GM19463 (cell line): ENCODE measurements around the gene PGP.

Experiments
- ATAC-seq: cut with Tn5 transposase; IDR thresholded peaks from one replicate; pipeline ENCODE4 v1.9.1; 2021; ENCODE audit warnings: mild to moderate bottlenecking, moderate library complexity; ENCODE audit not compliant: unreplicated experiment

Gene PGP

DNA sequence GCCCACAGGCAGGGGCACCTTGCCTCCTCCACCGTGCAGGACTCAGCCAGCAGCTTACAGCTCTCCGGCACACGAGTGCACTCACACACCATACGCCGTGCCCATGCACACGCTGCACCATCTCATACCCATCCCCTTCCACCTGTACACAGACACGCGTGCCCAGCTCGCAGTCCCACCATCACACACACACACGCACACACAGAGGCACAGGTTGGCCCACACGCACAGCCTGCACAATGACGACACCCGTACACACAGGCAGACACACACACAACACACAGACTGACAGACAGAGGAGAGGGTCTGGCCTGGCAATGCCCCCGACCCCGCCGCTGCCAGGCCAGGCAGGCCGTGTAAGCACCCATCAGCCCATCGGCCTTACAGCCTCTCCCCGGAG is 30.3 kb downstream of the PGP start:
- no peak for ATAC-seq

DNA sequence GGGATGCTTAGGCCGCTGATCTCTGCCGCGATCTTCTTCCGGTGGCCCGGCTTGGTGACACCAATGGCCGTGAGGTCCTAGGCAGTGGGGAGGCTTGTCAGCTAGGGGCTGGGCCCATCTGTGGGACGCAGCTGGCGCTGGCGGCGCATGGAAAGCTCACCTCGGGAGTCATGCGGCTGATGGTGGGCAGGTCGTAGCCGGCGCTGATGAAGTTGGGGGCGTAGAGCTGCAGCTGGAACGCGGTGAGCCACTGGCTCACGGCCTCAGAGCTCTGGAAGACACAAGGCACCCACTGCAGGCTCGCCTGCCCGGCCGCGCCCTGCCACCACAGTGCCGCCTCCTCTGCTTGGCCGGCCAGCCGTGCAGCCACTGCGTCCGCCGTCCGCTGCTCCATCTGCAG is 31.0 kb downstream of the PGP start:
- no peak for ATAC-seq

DNA sequence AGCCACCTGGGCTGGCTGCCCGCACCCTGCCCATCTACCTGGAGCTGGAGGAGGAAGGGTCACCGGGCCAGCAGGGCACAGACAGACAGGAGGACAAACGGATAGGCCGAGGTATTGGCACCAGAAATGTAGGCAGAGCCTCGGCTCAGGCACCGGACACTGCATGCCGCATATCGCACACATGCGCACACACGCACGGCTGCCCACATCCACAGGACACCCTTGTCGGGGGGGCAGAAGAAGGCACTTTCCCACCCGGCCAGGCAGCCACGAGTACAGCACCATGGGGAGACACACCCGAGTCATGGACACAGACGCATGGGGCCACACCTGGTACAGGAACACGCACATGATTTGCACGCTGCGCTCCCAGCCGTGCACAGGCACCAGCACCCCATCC is 32.7 kb downstream of the PGP start:
- ATAC-seq, result no peak

DNA sequence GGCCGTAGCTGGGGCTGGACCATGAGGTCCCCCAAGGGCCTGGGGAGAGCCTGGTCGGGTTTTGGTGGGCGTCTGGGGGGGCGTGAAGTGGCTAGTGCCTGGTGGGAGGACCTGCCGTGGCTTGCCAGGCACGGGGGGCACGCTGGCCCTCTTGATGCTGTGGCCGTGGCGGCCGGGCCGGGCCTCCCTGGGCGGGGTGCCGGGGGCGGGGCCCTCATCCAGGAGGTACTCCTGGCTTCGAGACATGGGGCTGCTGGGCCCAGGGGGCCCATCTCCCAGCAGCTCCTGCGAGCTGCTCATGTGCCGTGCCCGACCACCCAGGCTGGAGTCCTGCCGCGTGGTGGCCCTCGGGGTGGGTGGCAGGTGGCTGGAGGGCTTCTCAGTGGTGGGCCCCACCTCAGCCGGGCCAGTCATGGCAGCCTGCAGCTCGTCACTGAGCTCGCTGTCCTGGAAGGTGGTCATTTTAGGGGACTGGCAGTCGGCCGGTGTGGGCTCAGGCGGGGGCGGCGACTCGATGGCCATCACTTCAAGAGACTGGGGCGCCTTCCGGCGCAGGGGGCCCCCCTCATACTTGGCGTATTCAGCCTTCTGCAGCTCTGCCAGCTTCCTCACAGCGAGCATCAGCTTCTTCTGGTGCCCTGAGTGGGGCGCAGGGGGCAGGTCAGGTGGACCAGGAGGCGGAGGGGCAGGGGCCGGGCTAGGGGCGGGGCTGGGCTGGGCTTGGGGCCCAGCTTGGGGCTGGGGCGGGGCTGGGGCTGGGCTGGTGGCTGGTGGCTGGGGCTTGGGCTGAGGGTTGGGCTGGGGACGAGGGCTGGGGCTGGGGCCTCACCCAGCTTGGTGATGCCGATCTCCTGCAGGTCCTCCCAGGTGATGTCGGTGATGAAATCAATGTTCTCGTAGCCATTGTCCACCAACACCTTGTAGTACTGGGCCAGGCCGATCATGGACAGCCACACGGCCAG is 33.4 kb downstream of the PGP start:
- ATAC-seq, result no peak

DNA sequence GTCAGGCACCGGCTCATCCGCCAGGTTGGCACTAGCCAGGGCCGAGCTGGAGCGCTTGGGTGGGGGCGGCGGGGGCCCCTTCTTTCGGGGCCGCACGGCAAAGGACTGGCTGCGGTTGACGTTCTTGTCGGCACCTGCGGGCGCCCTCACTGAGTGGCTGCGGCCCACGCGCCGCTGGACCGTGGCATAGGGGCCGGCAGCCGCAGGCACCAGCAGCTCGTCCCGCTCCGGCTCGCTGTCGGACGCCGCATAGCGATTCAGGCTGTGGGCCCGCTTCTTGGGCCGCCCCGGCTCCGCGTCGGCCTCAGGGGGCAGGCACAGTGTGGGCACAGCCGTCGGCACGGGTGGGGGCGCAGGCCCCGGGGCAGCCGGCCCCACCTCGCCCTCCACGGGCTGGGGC is 34.2 kb downstream of the PGP start:
- no peak for ATAC-seq

DNA sequence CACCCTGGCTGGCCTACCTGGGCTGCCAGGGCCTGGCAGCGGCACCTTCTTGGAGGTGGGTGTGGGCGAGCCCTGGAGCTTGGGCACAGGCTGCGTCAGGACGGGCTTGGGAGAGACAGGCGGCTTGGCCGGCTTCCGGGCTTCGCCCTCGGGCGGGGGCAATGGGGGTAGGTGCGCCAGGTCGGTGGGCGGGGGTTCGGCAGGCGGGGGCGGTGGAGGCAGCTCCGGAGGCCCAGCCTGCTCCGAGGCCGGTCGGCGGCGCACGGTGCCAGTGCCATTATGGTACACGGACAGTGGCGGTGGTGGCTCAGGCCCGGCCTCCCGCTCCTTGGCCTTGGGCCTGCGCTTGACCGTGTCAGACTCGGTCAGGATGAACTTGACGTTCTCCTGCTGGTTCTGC is 35.1 kb downstream of the PGP start:
- ATAC-seq, result no peak

DNA sequence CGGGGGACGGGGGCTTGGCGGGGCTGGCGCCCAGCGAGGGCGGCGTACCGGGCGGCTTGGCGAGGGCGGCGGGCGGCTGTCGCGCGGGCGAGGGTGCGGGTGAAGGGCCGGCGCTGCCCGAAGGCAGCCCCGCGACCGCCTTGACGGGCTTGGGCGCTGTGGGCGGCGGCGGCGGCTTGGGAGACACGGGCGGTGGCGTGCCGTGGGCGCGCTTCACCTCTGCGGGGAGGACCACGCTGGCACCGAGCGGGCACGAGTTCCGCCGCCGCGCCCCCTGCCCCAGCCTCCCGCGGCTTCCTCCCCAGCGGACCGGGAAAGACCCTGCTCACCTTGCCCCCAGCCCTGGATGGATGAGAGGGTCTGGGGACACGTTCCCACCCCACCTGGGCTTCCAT is 35.5 kb downstream of the PGP start:
- ATAC-seq, result no peak

DNA sequence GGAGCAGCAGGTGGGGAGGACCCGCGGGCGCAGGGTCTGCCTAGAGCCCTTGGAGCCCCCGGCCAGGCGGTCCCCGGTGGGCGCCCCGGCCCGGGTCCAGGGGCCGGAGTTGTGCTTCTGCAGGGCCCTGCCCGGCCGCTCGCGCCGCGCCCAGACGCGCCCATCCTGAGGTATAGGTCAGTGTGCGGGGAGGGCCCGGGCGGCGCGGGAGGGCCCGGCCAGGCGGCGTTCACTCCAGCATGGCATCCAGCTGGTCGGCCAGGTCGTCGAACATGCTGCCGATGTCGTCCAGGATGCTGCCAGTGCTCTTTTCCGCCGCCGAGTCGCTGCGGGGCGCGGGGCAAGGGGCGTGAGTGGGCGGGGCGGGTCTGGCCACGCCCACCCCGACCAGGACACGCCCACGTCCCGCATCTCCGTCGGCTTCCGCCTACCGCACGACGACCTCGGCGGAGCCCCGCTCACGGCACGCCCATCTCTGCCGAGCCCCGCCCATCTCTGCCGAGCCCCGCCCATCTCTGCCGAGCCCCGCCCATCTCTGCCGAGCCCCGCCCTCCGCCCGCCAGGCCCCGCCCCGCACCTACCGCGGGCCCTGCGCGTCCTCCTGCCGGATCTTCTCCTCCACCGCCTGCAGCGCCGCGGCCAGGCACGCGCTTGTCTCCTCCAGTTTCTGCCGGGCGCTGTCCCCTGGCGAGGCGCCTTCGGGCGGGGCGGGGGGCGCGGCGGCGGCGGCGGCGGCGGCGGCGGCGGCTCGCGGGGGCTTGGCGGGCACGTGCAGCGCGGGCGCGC is 36.1 kb downstream of the PGP start:
- ATAC-seq, result no peak

DNA sequence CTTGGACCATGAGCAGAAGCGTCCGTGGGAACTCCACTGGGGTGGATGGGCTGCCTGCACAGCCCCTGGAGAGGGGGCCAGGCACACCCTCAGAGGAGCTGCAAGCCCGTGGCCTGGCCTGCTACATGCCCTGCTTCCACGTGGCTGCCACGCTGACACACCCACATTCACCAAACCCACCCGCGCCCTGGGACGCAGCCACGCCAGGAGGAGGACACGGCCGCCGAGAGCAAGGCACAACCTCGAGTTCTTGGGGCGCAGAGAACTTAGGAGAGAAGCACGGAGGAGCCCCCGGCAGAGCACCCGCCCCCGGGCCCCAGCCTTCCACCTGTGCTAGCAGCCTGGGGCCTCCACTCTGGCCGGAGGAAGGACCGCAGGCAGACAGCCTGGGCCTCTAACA is 37.1 kb downstream of the PGP start:
- no peak for ATAC-seq

DNA sequence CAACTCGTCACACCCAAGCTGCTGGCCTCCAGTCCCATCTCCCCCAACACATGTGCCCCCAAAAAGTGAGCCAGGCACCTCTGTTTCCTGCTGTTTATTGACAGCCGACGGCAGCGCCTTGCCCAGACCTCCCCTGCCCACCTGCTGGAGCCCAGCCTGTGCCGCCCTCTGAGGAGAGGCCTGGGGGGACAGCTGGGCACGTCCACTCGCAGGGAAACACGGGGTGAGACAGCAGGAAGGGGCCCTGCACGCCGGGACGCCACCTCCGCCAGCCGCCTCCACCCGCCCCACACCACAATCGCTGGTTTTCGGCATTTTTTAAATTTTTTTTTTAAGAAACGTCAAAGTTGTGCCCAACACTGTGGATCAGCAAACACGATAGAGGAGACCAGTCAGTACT is 37.5 kb downstream of the PGP start:
- ATAC-seq, result no peak

DNA sequence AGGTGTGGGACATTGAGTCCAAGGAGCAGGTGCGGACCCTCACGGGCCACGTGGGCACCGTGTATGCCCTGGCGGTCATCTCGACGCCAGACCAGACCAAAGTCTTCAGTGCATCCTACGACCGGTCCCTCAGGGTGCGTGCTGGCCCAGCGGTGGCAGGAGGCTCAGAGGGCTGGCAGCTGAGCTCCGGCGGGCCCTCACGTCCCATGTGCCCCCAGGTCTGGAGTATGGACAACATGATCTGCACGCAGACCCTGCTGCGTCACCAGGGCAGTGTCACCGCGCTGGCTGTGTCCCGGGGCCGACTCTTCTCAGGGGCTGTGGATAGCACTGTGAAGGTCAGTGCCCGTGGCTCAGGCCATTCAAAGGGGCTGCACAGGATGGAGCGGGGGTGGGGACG is 38.6 kb downstream of the PGP start:
- no peak for ATAC-seq

DNA sequence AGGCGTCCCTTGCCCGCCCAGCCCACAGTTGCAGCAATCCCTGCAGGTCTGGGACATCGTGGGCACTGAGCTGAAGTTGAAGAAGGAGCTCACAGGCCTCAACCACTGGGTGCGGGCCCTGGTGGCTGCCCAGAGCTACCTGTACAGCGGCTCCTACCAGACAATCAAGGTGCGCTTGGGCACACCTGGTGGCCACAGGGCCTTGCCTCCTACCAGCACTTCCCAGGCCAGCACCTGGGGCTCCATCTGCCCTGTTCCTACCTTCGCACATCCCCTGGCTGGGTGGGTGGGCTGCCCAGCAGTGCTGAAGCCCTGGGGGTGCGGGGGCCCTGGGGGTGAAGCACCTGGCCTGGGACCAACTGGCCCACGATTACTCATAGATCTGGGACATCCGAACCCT is 39.2 kb downstream of the PGP start:
- no peak for ATAC-seq

DNA sequence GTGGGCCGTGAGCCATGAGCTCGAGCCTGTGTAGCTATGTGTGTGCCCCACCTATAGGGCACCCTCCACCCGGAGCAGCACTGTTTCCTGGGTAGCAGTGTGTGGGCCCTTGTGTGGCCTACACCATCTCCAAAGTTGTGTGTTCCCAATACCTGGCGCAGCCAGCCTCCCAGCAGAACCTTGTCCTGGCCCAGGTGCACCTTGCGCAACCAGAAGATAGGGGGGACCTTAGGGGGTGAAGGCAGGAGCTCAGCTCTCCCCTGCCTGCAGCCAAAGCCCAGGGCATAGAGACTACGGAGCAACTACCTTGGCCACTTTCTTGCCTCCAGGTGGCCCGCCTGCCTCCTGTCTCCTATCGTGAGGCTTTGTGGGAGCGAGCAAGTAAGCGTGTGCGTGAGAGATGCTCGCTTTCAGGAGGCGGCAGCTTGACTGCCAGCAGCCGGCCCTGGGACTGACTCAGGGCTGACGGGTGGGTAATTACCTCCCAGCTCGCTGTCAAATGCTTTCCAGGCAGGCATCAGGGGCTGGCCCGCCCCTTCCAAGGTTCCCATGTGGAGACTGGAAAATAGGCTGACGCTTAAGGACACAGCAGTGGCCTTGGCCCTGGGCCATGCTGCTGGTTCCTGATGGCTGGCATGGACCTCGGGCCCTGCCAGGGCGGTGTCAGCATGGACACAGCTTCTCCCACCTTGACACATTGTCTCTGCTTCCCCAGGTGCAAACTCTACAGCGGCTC is 40.1 kb downstream of the PGP start:
- ATAC-seq, result no peak

DNA sequence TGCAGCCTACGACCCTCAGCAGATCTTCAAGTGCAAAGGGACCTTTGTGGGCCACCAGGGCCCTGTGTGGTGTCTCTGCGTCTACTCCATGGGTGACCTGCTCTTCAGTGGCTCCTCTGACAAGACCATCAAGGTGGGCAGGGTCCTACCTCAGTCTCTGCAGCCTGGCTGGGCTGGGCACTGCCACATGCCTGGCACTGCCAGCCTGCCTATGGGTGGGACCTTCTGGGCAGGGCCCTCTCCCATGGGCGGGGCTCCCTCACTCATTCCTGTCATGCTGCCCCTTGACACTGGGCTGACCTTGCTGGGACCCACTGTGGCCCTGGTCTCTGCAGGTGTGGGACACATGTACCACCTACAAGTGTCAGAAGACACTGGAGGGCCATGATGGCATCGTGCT is 40.7 kb downstream of the PGP start:
- no peak for ATAC-seq

DNA sequence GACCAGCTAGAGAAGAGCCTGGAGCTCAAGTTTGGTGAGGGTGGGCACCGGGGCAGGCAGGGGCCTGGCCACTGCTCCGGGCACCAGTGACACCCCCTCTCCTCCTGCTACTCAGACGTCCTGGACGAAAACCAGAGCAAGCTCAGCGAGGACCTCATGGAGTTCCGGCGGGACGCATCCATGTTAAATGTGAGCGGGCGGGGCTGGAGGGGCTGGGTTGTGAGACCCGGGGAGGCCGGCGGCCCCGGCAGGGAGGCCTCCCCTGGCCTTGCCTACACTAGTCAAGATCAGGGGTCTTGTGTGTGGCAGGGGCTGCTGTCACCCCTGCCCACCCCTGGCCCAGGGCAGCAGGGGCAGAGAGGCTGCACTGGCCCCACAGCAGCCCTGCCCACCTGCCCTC is 41.3 kb downstream of the PGP start:
- no peak for ATAC-seq

DNA sequence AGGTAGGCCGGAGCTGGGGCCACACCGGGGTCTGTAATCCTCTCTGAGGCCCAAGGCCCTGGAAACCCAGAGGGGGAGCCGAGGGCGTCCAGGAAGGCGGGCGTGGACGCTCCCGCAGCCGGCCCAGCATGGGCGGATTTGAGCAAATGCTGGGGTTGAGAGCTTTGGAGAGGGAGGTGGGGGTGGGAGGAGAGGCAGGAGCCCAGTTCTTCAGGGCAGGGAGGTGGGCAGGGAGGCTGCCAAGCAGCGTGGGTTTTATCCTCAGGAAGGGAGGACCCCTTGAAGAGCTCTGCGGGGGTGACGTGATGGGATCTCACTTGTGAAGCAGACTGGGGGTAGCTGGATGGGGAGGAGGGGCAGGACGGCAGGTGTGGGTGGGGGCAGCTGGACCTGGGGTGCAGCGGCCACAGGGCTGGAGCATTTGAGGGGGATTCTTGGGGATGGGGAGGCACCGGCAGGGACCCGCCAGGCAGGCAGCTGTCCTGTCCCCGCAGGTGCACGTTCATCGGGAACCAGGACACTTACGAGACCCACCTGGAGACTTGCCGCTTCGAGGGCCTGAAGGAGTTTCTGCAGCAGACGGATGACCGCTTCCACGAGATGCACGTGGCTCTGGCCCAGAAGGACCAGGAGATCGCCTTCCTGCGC is 41.8 kb downstream of the PGP start:
- no peak for ATAC-seq

DNA sequence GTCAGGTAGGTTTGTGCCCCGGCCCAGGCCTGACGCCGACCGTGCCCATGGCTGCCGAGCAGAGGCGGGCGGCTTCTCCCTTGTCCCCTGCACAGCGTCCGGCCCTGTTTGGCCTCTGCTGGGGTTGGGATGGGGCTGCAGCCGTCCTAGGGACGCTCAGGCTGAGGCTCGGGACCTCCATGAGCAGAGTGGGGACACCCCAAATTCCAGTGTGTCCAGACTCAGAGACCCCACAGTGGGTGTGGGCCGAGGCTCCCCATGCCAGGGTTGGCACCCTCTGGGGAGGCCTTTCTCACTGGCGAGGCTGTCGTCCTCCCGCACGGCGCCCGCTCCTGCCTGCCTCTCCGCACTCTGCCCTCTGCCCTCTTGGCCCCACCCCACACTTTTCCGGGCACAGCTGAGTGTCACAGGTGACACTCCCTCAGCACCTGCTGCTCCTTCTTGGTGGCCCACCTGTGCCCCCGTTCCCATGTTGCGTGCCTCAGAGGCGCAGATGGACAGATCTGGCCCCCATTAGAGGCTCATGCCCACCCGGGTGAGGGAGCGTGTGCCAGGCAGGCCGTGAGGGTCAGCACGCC is 43.0 kb downstream of the PGP start:
- ATAC-seq, result no peak

DNA sequence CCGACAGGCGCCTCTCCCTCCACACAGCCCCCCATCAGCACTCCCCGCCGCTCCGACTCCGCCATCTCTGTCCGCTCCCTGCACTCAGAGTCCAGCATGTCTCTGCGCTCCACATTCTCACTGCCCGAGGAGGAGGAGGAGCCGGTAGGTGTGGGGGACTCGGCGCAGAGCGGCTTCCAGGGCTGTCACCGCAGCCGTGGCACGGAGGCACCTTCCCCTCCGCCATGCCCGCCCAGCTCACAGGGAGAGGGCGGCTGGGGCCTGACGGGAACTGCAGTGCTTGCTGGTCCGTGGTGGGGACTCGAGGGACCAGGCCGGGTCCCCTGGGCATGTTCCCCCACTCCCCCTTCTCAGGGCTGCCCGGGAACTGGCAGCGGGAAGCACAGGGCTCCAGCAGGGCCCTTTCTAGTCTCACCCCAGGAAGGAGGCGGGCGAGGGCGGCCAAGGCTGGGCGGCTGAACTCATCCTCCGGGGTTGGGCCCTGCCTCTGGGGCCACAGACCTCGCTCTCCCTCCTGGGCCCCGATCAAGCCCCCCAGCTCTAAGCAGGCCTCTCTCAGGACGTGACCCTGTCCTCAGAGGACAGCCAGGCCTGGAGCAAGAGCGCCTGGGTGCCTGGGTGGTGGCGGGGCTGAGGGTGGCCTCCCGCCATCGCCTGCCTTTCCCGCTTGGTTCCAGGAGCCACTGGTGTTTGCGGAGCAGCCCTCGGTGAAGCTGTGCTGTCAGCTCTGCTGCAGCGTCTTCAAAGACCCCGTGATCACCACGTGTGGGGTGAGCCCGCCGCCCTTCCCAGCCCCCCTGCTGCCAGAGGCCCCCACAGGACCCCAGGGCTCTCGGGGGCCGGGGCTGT is 43.8 kb downstream of the PGP start:
- ATAC-seq, result no peak

DNA sequence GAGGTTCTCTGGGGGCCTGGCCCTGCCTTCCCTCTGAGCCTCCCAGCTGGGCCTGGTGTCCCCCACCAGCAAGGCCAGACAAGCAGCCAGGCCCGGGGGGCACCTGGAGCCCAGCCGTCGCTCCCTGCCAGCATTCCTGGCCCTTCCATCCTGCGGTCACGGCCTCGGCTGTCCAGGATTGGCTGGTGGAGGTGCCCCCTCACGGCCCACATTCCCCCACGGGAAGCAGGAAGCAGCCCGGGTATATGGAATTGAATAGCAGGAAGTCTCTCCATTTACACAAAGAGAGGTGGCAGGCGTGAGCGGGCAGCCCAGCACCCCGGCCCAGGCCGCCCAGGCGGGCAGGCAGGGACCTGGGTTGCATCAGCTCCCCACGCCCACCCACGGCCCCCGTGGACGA is 44.6 kb downstream of the PGP start:
- ATAC-seq, result no peak
